Dermis microvascular lymphatic vessel endothelial cell (primary cell): ENCODE measurements around the gene ILK. TPM values are rescaled to one million over a fixed set of nuclear protein-coding genes. Genes with fewer than 3 reads are reported as not detected.

Experiments
- DNase-seq, 2 donors: peaks; one replicate each; pipeline versions ENCODE4 v3.0.0 to v3.0.0-alpha.2; 2010; ENCODE audit warnings: low read depth in 2 of 2
- total RNA-seq: library from RNA; depleted of rRNA; stranded (reverse); fragments of >200 nt; gene quantifications from 2 replicates; pipeline ENCODE4 v1.2.1, GENCODE V29; 2014

ILK gene
- total RNA-seq, 1 donor from 2014 or later, result 111 TPM

DNA sequence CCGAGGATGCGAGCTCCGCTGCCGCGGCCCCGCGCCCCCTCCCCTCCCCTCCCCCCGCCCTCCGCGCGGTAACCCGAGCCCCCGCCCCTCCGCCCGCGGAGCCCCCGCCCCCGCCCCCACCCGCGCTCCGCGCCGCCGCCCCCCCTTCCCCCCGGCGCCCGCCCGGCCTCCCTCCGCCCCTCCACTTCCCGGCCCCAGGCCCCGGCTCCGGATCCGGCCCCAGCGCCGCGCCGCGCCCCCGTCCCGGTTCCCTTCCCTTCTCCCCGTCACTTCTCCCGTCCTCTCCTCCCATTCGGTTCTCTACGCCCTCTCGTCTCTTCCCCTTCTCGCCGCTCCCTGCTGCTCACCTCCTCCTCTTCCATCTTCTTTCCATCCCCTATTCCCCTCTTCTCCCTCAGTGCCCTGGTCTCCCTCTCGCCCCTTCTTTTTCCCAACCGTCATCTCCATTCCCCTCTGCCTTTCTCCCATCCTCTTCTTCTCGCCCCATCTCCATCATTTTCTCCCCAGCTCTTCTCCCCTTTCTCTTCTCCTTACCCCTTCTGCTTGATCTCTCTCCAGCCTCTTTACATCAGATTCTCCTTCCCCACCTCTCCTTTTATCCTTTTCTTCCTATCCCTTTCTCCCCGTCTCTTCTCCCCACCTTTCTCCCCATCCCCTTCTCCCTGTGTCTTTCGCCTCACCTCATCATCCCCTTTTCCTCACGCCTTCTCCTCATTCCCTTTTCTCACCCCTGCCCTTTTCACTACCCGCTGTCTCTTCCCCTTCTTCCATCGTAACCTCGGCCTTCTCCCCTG, 52.4 kb downstream of the ILK start, which contains the start of gene DCHS1:
DCHS1 (minus strand) TSS at position 20 of the 794 bp plus-strand sequence. CDS start 14,196 bp downstream, outside the sequence.
- DNase-seq, result peak in 1 of 2 donors; percentile 39

DNA sequence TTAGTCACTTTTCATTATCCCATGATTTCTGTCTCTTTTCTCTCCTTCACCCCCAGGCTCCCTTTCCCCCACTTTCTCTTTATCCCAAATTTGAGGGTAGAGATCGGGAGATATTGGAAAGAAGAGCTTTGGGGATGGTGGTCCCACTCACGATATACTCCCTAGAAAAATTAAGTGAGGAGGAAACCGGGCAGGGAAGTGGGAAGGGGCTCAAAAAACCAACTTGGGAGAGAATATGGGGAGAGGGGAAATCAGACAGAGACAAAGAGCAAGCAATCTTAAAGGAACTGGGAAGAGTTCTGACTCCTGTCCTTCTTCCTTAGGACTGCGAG, 53.0 kb downstream of the ILK start:
- DNase-seq, result no peak

DNA sequence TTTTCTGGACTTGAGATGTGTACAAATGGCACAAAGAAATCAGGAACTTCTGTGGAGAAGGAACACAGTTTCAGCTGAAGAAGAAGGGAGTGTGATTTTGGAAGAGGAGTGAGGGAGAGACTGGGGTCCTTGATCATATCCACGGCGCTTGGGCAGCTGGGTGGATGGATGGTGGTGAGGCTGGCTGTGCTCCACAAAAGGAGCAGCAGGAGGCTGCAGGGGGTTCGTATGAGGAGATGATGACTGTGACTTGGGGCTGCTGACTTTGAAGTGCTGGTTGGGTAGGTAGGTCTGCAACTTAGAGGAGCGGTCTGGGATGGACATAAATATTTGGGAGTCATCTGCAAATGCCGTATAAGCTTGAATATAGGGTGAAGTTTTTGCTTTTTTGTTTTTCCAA, 53.4 kb downstream of the ILK start:
- no peak for DNase-seq

DNA sequence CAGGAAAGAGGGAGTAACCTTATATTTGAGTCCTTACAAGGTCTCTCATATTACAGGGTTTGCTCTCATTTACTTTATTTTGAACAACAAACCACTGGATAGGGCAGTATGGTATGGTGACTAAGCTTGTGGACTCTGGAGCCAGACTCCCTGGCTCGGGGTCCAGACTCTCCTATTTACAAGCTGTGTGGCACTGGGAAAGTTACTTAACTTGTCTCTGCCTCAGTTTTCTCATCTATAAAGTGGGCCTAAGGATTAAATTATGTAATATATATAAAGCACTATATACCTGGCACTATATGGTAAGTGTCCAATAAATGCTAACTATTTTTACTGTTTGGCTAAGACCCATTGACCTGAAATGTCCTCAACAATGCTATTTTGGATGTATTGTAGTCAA, 53.8 kb downstream of the ILK start:
- no peak for DNase-seq

DNA sequence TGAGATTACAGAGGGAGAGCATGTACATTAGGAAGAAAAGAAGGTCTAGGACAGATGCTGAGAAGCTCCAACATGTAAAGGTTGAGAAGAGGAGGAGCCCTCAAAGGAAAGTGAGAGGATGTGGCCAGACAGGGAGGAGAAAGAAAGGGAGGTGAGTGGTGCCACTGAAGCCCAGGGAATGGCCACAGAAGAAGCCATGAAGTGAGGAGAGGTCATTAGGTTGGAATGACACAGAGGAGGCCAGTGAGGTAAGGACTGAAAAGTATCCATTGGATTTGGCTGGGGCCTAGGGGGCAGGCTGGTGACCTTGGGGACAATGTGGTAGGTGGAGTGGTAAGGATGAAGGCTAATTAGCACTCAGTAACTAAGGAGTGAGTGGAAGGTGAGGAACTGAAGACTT, 55.1 kb downstream of the ILK start:
- DNase-seq, result no peak

Other genes with a start within 250 kb of the ILK start
- gene SMPD1, start 213.3 kb upstream of the ILK start, total RNA-seq, result 13.7 and 20.7 TPM in 2 replicates
- 23.1 and 34.4 TPM in 2 replicates for gene APBB1, start 184.7 kb upstream of the ILK start, total RNA-seq
- 0.13 and 0.25 TPM in 2 replicates for gene HPX, start 162.8 kb upstream of the ILK start, total RNA-seq
- 15.3 and 23.3 TPM in 2 replicates for gene TRIM3, start 129.8 kb upstream of the ILK start, total RNA-seq
- gene ARFIP2, start 122.4 kb upstream of the ILK start, total RNA-seq, result 34.1 and 40.2 TPM in 2 replicates
- gene TIMM10B, start 122.3 kb upstream of the ILK start, total RNA-seq, result 21.4 and 30.5 TPM in 2 replicates
- gene DNHD1, start 106.5 kb upstream of the ILK start, total RNA-seq, result 1.3 and 1.9 TPM in 2 replicates
- gene RRP8, start 158 bp upstream of the ILK start, total RNA-seq, result 8.1 and 9.2 TPM in 2 replicates
- gene TAF10, start 8.4 kb downstream of the ILK start, total RNA-seq, result 25.2 and 28.6 TPM in 2 replicates
- gene TPP1, start 15.6 kb downstream of the ILK start, total RNA-seq, result 46.2 and 154 TPM in 2 replicates
- gene DCHS1, start 52.0 kb downstream of the ILK start, total RNA-seq, result 21.4 and 54.1 TPM in 2 replicates
- gene MRPL17, start 79.6 kb downstream of the ILK start, total RNA-seq, result 40.6 and 51.2 TPM in 2 replicates
- gene OR2AG2, start 168.2 kb downstream of the ILK start, total RNA-seq, result under 0.01 TPM in 2 replicates
- not detected in 2 replicates for gene OR2AG1, start 179.2 kb downstream of the ILK start, total RNA-seq
- gene OR6A2, start 195.9 kb downstream of the ILK start, total RNA-seq, result under 0.01 and 0.25 TPM in 2 replicates
- gene OR10A5, start 241.9 kb downstream of the ILK start, total RNA-seq, result not detected in 2 replicates